GM19351 (cell line): Measurements from ENCODE around the gene SLC6A11.

ENCODE experiments used
- ATAC-seq: cut with Tn5 transposase; IDR thresholded peaks from one replicate; pipeline ENCODE4 v1.9.1; 2021; ENCODE audit warnings: mild to moderate bottlenecking, moderate library complexity; ENCODE audit not compliant: unreplicated experiment

The SLC6A11 gene

DNA sequence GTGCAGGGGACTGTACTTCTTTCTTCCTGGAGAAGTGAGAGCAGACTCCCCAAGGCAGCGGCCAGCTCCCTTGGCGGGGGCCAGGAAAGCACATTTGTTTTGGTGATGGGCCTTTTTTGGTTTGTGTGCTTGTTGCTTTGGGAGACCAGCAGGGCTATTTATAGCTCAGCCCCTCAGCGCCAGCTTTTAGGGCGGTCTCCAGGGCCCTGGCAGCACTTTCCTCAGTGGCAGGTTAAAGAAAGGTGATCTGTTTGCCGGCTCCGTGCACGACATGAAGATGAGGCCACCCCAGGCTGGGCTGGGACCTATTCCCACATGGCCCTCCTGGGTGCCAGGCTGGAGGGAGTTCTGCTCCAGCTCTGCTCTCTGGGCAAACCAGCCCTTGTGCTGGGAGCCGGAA, 21.8 kb downstream of the SLC6A11 start:
- no peak for ATAC-seq

DNA sequence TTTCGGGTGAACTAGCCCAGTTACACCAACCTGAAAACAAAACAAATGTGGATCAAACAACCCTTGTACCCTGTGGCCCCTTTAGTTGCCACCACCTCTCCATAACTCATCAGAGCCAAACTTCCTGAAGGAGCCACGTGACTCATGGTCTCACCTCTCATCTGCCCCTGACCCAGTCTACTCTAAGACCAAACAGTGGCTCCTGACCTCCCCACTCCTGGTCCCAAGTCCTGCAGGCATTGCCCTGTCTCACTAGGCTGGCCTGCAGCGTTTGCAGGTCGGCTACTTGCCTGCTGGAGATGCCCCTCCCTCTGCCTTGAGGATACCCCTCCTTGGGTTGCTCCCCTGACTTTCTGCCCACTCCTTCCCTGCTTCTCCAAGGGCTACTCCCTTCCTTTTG, 23.1 kb downstream of the SLC6A11 start:
- no peak for ATAC-seq

DNA sequence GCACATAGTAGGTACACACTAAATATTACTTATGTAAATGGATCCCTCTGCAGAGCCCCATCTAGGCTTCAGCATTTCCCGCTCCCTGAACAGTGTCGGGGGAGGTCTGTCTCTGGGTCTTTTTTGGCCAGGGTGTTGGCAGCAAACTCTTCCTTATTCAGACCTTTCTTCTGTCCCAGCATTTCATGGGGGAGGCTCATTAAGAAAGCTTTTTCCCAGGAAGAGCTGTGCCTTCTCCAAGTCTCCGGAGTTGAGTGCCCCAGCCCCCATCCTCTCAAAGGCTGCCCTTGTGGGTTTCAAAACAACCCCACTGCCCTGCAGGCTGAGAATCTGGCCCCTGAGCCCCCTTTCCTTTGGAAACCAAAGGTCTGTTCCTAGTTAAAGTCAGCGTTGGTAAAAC, 25.1 kb downstream of the SLC6A11 start:
- no peak for ATAC-seq

DNA sequence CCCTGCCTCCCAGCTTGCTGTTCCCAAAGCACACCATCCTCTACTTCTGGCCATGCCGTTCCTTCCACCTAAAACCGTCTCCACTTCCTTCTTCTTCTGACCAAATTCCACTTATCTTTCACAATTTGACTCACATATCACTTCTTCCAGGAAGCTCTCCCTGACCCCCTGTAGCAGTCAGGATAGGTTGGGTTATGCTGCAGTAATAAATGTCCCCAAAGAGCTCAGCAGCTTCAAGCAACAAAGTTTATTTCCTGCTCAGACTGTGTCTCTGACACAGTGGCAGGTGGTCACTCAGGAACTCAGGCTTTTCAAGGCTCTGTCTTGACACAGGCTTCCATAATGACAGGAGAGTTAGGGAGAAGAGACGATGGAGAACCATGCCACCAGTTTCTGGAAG, 27.4 kb downstream of the SLC6A11 start:
- no peak for ATAC-seq

DNA sequence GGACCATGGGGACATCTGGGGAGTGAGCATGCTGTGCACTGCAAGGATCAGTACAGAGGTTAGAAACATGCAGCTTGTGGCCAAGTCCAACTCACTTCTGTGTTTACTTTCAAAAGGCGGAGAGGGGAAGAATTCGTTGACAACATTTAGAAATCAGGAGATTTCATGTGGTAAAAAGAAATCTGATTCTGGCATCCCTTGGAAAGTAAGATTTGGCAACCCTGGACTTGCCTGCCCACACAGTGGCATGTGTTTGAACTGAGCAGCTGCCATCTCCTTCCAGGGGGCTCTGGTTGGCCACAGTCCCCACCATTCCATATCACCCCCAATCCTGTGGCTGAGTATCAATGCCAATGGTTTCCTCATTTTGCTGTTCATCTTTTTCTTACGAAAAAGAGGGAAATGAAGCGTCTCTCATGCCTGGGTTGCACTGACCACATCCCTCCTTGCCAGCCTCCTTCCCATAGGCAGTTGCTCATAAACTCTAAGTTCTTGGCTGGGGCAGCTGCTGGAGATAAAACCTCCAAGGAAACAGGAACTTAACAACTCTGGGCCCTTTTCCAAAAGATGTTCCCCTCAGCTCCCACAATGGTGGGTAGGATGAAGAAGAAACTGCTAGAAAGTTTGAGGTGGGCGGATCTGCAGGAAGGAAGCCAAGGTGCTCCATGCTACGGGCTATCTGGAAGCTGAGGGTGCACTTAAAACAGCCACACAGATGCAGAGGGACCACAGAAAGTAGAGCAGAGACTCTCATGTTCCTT, 29.2 kb downstream of the SLC6A11 start:
- no peak for ATAC-seq

DNA sequence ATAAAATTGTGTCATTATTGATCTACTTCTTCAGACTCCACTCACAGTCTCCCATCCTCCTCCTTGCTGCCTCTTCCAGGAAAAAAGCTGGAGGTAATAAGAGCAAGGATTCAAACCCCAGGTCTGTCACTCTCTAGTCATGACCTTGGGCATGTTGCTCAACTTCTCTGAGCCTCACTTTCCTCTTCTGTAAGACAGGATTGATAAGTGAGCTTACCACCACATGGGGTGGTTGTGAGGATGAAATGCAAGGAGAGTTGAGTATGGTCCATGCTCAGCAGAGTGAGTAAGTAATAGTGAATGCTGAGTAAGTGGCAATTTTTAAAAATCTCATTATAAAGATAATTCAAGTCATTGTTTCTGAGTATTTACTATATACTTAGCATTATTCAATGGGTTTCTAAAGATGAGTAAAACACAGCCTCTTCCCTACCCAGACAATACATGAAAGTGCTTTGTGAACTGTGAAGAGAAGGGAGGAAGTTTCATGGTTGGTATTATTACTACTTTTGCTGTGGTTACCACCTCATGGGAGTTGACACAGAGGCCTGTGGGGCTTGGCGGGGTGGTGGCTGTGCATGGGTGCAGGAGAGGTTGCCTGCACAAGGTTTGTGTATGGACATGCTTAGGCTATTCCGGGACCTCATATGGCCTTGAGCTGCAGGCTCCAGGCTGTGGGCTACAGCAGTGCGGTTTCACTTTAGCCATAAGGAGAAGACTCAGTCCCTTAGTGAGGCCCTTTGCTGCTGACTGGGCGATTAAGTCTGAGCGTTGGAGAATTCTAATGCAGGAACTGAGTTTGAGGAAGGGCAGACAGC, 30.0 kb downstream of the SLC6A11 start:
- peak; percentile 73 for ATAC-seq

DNA sequence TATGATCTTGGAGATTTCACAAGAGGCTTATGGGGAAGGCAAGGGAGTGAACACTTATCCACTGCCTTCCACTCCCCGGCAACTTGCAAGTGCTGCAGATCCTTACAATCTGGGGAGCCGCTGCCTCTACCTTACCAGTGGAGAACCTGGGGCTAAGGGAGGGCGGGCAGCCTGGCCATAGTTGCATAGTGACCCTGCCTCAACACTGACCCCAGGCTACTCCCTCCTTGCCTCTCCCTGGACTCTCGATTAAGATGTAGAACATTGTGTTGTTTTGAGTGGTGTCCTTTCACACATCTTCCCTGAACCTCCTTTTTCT, 30.6 kb downstream of the SLC6A11 start:
- ATAC-seq = no peak

DNA sequence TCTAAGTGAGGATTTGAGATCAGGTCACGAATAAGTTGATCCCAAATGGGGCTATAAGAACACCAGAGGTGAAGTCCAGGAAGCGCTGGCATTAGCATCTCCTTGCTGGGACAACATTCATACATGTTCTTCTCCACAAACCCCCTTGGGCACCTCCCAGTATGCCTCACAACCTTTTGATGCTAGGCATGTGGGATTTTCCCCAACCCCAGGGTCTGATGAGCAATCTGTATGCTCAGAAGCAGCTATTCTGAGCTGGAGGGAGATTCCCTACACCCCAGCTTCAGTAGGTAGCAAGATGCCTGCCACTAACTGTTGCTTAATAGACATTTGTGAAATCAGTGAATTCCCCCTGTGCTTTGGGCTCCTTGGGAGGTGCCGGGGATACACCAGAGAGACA, 32.2 kb downstream of the SLC6A11 start:
- ATAC-seq = no peak

DNA sequence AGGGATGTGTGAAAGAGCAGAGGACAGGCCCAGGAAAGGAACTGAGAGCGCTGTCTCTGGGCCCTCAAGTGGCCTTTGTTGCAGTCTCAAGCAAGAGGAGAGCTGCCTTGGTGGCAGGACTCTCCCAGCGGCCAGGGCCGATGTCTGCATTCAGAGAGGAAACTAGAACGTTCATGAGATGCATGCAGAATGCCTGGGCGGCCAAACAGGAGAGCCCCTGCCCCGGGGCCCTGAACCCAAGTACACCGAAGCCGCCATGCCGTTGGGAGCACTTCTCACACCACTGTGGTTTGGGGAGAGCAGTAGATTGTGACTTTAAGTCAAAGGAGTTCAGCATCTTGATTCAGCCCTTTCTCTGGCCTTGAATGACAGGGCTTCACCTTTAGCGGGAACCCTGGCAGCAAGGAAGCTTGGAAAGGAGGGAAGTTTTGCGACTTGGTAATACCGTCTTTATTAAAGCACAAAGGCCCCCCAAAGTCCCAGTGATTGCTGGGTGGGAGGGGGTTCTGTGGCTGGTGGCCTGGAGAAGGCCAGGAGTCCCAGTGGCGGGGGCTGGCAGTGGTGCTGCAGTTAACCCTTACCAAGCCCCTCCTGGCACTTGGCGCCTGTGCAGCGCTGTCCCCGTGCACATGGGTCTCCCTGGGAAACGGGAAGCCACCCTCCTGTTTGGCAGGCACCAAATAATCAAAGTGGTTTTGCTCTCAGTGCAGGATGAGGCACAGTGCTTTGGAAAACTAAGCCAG, 36.2 kb downstream of the SLC6A11 start:
- ATAC-seq = no peak

DNA sequence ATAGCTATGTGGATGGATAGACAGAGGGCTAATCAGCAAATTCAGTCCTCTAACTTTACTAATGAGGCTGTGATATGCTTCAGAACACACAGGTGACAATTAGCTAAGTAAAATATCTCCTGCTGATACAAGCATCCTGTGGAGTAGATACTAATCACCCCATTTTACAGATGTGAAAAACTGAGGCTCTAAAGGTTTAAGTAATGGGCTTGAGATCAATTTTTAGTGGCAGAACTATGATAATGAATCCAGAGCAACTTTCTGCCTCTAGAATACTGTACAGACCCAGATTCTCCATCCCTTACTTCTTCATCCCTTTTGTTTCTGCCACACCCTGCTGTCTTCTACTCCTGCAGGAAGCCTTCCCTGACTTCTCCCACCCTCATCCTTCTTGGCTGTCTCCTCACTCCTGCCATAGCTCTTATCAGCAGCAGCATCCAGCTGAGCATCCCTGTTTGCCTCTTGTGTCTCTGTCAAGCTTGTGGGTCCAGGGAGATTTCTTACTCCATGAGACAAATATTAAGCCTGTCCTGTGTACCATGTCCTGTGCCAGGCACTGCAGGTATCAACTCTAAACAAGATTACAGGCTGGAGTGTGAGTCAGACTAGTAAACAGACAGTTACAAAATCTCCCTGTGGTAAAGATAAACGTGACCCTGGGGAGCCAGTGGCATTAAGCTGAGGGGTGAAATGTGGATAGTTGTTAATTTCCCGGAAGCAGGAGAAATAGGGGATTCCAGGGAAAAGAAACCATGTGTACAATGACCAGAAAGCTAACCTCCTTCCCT, 39.2 kb downstream of the SLC6A11 start:
- no peak for ATAC-seq

DNA sequence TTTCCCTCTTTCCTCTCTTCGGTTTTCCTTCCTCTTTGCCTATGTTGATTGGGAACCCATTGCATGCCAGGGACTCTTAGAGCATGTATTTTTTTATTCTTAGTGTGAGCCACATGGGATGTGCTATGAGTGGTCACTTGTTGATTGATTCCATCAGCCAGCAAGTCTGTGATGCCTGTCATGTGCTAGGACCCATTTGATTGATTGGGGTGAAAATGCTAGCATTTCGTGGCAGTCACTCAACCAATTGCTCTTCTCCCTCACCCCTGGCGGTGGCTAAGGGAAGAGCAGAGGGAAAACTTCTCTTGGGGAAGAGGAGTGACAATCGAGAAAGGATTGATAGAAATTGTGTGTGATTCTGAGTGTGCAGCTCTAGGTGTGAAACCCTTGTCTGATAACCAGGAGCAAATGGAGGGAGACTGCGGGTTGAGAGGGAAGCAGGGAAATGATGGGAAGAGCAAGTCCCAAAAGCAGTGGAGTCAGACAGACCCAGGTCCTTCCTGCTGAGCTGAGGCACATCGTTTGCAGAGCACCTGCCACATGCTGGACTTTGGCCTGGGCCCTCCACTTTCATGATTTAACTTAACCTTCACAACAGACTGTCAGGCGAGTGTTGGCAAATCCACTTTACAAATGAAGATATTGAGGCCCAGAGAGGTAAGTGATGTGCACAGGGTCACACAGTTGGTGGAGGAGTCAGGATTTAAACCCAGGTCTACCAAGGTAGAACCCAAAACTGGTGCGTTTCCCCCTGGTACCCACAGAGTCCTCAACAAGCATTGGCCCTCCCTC, 40.0 kb downstream of the SLC6A11 start:
- no peak for ATAC-seq

DNA sequence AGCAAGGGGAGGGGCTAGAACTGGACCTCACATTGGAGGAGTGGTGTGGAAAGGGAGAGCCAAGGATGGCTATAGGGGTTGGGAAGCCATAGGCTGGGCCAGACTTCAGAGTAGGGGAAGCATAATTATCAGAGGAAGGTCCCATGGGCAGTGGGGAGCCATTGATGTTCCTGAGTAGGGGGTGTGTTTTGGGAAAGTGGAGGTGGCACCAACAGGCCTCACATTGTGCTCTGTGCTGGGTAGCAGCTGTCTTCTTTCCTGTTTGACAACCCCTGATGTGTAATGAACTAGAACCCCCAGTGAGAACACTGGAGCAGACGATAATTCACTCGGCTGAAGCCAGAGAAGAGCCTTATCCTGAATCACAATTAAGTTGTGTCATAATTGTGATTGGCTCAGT, 41.2 kb downstream of the SLC6A11 start:
- ATAC-seq = no peak

DNA sequence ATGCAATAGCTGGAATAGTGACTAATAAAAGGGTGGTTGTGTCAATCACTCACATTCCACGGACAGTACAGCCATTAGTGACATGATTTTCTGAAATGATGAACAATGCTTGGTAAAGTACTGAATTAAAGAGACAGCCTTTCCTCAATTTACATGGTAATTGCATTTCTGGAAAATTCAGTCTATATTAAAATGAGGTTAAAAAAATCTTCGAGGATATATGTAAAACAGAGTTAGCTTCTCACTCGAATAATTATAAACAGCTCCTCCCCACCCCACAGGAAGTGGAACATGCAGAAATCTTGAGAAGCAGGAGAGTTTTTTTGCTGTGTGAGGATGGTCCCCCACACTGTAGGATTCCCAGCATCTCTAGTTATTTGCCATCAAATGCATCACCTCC, 42.1 kb downstream of the SLC6A11 start:
- no peak for ATAC-seq

DNA sequence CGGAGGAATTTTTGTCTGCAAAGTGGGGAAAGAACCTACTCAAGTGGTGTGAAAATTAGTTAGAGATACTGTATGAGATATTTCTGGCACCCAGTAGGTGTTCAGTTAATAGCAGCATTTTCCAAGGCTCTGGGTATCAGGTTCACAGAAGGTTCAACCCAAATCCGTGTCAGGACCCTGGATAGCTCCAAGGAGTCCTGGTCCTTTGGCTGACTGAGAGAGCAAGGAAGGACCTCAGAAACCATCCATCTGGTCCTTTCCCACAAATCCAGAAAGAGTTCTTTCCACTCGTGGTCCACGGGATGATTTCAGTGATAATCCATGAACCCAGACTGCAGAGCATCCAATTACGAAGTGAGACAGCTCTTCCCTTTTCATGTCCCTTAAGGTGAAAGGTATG, 51.4 kb downstream of the SLC6A11 start:
- no peak for ATAC-seq

DNA sequence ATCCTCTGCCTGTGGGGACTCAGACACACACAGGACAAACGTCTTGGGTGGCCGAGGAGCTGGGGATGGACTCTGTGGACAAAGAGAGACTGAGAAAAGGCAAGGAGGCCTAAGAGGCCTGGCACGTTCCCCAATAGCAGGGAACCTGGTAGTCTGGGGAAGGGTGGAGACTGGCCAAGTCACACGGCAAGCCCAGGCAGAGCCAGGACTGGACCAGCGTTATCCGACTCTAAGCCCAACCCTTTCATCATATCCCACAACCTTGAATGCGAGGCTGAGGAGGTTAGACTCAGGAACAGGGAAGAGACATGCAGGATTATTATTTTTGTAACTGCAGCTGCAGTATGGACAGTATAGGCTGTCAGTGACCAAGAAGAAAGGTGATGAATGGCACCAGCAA, 53.4 kb downstream of the SLC6A11 start:
- ATAC-seq = no peak

DNA sequence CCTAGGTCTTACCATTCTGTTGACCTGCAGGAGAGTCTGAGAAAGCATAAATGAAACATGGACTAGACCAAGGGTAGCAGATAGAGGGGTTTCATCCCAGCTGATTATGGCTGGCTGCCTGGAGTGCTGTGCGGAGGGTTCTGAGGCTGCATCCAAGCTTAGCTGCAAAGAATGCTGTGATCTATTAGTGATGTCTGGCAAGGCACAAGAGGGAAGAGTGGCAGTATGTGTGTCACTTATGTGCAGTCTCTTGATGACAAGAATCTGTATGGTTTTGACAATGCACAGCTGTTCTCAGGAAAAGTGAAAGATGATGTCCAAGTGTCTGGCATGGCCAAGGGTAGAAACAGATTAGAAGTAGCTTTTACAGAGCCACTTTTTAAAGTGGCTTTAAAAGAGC, 54.3 kb downstream of the SLC6A11 start:
- no peak for ATAC-seq

DNA sequence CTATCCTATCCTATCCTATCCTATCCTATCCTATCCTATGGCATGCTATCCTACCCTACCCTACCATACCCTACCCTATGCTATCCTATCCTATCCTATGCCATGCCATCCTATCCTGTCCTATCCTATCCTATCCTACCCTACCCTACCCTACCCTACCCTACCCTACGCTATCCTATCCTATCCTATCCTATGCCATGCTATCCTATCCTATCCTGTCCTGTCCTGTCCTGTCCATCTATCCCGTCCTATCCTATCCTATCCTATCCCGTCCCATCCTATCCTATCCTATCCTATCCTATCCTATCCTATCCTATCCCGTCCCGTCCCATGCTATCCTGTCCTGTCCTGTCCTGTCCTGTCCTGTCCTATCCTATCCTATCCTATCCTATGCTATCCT, 57.4 kb downstream of the SLC6A11 start:
- no peak for ATAC-seq

DNA sequence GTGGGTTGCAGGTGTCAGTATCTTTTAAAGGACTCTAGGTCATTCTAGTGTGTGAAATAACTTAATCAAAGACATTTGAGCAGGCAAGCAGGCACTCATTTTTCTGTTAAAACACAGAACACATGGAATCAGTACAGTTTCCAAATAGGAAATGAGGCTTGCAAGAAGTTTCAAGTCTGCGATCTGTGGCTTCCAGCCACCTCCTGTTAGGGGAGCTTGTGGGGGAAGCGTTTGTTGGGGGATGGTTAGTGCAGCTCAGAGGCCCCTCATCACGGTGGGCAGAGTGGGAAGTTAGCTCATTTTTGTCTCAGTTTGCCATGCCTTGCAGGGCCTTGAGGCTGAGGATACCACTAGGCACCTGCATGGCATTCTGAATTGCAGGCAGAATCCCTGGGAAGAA, 59.9 kb downstream of the SLC6A11 start:
- ATAC-seq = no peak

DNA sequence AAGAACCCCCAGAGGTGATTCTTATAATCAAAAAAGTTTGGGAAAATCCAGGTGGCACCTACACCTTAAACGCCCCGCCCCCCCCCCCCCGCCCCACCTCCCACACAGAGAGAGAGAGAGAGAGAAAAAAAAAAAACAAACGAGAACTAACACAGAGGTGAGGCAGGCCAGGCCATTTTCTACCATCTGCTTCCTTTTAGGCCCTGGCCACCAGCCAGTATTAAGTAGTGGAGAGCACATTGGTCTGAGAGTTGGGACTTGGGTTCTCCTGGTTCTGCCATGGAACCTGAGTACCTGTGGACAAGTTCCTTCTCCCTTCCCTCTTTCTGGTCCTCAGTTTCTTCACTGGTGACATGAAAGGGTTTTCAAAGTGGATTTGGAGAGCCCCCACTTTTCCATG, 60.6 kb downstream of the SLC6A11 start:
- no peak for ATAC-seq

DNA sequence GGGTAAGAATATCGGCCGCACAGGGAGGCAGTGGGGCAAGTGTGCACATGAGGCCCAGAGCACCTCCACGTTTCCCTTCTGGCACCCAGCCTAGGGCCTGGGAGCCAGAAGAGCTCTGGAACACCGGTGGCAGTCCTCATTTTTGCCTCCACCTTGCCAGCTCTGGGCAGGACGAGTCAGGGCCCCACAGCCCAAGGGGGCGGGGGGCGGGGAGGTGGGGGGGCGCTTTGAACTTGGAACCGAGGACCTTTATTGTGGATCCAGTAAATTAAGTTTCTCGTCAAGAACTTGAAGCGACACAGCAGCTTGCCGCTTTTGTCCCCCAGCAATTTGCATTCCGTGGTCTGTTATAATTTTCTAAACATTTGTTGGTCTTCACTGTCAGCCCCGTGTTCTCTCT, 66.8 kb downstream of the SLC6A11 start:
- ATAC-seq = no peak
